Measurements from ENCODE around the gene SELENOO. TPM values are rescaled to one million over a fixed set of nuclear protein-coding genes. Genes with fewer than 3 reads are reported as not detected.

SELENOO gene
- total and polyA plus RNA-seq, 5 experiments from 2014 or later = 3.1 to 42.4 (median 8.8) TPM

- Mint-ChIP-seq H3K9me3 (no peaks in the 10 kb centered on the region), H3K4me1 (peaks cover 17 to 50% (median 30%) of the 10 kb centered on the region in 4 donors), H3K36me3 (peaks cover 4 to 51% (median 9%) of the 10 kb centered on the region in 3 donors), H3K27me3 (no peaks in the 10 kb centered on the region), H3K27ac (peak overlapping the region in 3 of 10 donors; percentile 25 to 66 (median 27)), H3K4me3 (no peak overlapping the region)
- POLR2A ChIA-PET = interaction anchor here (0.7 to 1.1 kb wide), 2 partner anchors 18 to 22 kb away, joined by 3 read pairs; no protein-coding TSS in a partner anchor
- ATAC-seq = no peak
- peak in 1 of 10 donors; percentile 55 for DNase-seq
These were observed 7.7 kb downstream of the SELENOO start for GRCh38 chr22:50208430-50208938.

GRCh38 chr22:50208939-50209892, 8.4 kb downstream of the SELENOO start:
- H3K4me3 Mint-ChIP-seq = peak overlapping the region in 2 of 10 donors; percentile 0 to 68
- DNase-seq (no peak), ATAC-seq (peak; percentile 37 to 45)
- POLR2A ChIA-PET = interaction anchor here (0.7 to 1.1 kb wide), 2 partner anchors 19 to 22 kb away, joined by 3 read pairs; no protein-coding TSS in a partner anchor
- no peaks in the 10 kb centered on the region for H3K27me3 Mint-ChIP-seq
- H3K27ac Mint-ChIP-seq = peak overlapping the region; percentile 30 to 97 (median 80)
- H3K9me3 Mint-ChIP-seq = no peaks in the 10 kb centered on the region
- peaks cover 17 to 44% (median 27%) of the 10 kb centered on the region in 4 donors for H3K4me1 Mint-ChIP-seq
- H3K36me3 Mint-ChIP-seq = peaks cover 4 to 50% (median 9%) of the 10 kb centered on the region in 3 donors

DNA sequence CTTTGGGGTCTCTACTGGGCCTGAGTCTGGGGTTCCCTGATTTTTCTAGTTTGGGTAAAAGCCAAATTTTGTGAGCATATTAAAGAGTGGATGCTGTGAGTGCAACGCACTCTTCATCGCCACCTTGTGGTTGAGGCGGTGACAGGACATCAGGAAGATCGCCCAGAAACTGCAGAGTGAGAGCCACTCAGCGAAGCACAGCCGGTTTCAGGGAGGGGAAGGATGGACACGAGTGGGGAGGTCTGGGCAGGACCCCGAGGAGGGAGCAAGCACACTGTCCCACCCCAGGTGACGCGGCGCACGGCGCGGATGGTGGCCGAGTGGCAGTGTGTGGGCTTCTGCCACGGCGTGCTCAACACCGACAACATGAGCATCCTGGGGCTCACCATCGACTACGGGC, 9.1 kb downstream of the SELENOO start:
- Mint-ChIP-seq H3K4me3 (peak overlapping the region in 2 of 10 donors; percentile 0 to 68), H3K9me3 (no peaks in the 10 kb centered on the region), H3K27me3 (no peaks in the 10 kb centered on the region), H3K27ac (peak overlapping the region; percentile 30 to 97 (median 80)), H3K4me1 (peaks cover 16 to 42% (median 24%) of the 10 kb centered on the region in 4 donors), H3K36me3 (peaks cover 4 to 54% (median 9%) of the 10 kb centered on the region in 3 donors)
- ATAC-seq (peak; percentile 77 to 84), DNase-seq (peak; percentile 47 to 81 (median 67))
- POLR2A ChIA-PET = no interaction called here

GRCh38 chr22:50210378-50211139, 9.7 kb downstream of the SELENOO start:
- ATAC-seq (no peak), DNase-seq (peak in 1 of 10 donors; percentile 64)
- Mint-ChIP-seq H3K4me1 (peaks cover 12 to 41% (median 22%) of the 10 kb centered on the region in 4 donors), H3K27ac (peak overlapping the region in 2 of 10 donors; percentile 79 to 97), H3K4me3 (no peak overlapping the region), H3K9me3 (no peaks in the 10 kb centered on the region), H3K36me3 (peaks cover 8 to 54% (median 9%) of the 10 kb centered on the region in 3 donors), H3K27me3 (no peaks in the 10 kb centered on the region)
- POLR2A ChIA-PET = interaction anchor here (1.0 to 1.2 kb wide), 2 partner anchors 12 to 24 kb away, joined by 3 read pairs; no protein-coding TSS in a partner anchor

DNA sequence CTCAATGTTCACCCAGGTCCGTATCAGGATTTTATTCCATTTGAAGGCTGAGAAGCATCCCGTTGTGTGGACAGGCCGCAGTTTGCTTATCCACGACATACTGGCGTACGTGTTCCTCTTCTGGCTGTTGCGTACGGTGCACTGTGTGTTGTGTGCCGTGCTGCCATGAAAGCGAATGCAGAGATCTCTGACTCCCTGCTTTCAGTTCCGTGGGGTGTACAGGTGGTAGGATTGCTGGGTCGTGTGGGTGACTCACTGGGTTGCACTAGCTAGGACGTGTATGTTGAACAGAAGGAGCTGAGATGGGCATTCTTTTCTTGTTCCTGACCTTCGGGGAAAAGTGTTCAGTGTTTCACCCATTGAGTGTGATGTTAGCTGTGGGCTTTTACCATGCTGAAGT, 10.3 kb downstream of the SELENOO start:
- H3K9me3 Mint-ChIP-seq = no peaks in the 10 kb centered on the region
- H3K36me3 Mint-ChIP-seq = peaks cover 9 to 60% (median 9%) of the 10 kb centered on the region in 3 donors
- POLR2A ChIA-PET = interaction anchor here (1.0 to 1.2 kb wide), 2 partner anchors 11 to 24 kb away, joined by 3 read pairs; no protein-coding TSS in a partner anchor
- DNase-seq (no peak), ATAC-seq (no peak)
- peaks cover 12 to 40% (median 22%) of the 10 kb centered on the region in 4 donors for H3K4me1 Mint-ChIP-seq
- peak overlapping the region in 4 of 10 donors; percentile 33 to 75 (median 62) for H3K27ac Mint-ChIP-seq
- no peaks in the 10 kb centered on the region for H3K27me3 Mint-ChIP-seq
- H3K4me3 Mint-ChIP-seq = no peak overlapping the region

- Mint-ChIP-seq H3K27ac (peak overlapping the region in 7 of 10 donors; percentile 47 to 73 (median 59)), H3K27me3 (no peaks in the 10 kb centered on the region), H3K36me3 (peaks cover 9 to 57% (median 12%) of the 10 kb centered on the region in 3 donors), H3K4me3 (no peak overlapping the region), H3K4me1 (peaks cover 8 to 35% (median 21%) of the 10 kb centered on the region in 4 donors), H3K9me3 (no peaks in the 10 kb centered on the region)
- POLR2A ChIA-PET = no interaction called here
- DNase-seq (no peak), ATAC-seq (no peak)
These were observed 12.5 kb downstream of the SELENOO start for GRCh38 chr22:50213263-50213662.

GRCh38 chr22:50215297-50216054, 14.7 kb downstream of the SELENOO start:
- DNase-seq (peak in 1 of 10 donors; percentile 57), ATAC-seq (no peak)
- Mint-ChIP-seq H3K27me3 (no peaks in the 10 kb centered on the region), H3K4me1 (peaks cover 4 to 28% (median 18%) of the 10 kb centered on the region in 4 donors), H3K9me3 (no peaks in the 10 kb centered on the region), H3K27ac (peak overlapping the region in 5 of 10 donors; percentile 26 to 92 (median 74)), H3K36me3 (peaks cover 5 to 49% (median 11%) of the 10 kb centered on the region in 3 donors), H3K4me3 (no peak overlapping the region)
- POLR2A ChIA-PET = interaction anchor here (1.3 kb wide), 1 partner anchor 29 kb away, joined by 3 read pairs; no protein-coding TSS in a partner anchor

DNA sequence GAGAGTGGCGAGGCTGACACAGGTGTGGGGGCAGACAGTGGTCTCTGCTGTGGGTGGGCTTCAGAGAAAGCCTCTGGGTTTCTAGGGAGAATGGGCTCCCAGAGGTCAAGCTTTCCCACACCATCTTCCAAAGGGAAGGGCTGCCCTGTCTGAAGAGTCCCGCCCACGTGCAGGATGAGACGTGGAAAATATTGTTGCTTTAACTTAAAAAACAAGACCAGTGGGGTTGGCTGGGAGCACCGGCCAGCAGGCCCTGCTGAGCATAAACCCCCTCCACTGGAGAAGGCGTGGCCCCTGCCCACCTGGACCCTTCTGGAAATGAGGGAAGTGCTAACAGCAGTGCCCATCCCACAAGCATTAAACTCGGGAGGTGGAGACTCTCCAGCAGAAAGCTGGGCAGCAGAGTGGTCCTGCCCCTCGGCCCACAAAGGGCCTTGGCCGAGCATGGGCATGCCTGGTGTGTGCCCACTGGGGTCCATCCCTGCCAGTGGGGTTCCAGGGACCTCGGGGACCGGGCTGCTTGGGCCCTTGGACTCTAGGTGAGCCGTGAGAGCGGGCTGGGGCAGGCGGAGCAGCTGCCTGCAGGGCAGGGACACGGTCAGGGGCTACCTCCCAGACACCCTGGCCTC, 15.4 kb downstream of the SELENOO start:
- H3K27me3 Mint-ChIP-seq = no peaks in the 10 kb centered on the region
- ATAC-seq (no peak), DNase-seq (no peak)
- H3K27ac Mint-ChIP-seq = no peak overlapping the region
- H3K36me3 Mint-ChIP-seq = peaks cover 5 to 49% (median 11%) of the 10 kb centered on the region in 3 donors
- H3K4me3 Mint-ChIP-seq = no peak overlapping the region
- peaks cover 4 to 27% (median 16%) of the 10 kb centered on the region in 4 donors for H3K4me1 Mint-ChIP-seq
- POLR2A ChIA-PET = interaction anchor here (1.3 kb wide), 1 partner anchor 28 kb away, joined by 3 read pairs; no protein-coding TSS in a partner anchor
- H3K9me3 Mint-ChIP-seq = no peaks in the 10 kb centered on the region

- peak in 1 of 2 donors; percentile 9 for ATAC-seq
- Mint-ChIP-seq H3K4me3 (no peak overlapping the region), H3K4me1 (peaks cover 4 to 27% (median 15%) of the 10 kb centered on the region in 4 donors), H3K27me3 (no peaks in the 10 kb centered on the region), H3K36me3 (peaks cover 5 to 49% (median 11%) of the 10 kb centered on the region in 3 donors), H3K9me3 (no peaks in the 10 kb centered on the region), H3K27ac (no peak overlapping the region)
- POLR2A ChIA-PET = interaction anchor here (1.3 to 1.4 kb wide), 2 partner anchors 27 kb away, joined by 3 to 6 read pairs; partner anchors contain the start of gene TUBGCP6
- DNase-seq = peak in 1 of 10 donors; percentile 58
These were observed 16.1 kb downstream of the SELENOO start for GRCh38 chr22:50216684-50217520.

DNA sequence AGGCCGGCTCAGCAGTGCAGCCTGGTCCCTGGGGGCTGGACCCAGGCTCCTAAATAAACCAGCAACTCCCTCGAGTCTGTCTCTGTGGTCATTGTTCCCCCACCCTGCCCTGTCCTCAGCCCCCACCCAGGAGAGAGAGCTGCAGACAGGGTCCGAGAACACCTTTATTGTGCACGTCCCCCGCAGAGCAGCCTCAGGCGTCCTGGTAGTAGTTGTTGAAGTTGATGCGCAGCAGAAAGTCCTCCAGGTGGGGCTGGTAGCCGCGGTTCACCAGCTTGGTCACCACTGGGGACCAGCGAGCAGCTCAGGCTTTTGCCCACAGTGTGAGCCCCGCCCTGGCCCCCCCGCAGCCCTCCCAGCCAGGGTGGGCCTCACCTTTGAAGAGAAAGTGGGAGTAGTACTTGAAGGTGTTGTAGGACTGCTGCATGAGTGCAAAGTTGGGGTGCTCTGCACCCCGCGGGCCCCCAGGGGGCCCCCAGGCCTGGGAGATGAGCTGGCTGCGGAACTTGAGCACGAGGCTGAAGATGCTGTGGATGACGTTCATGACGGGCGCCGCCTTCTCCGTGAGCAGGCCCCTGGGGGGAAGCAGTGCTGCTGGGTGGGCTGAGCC, 16.8 kb downstream of the SELENOO start:
- POLR2A ChIA-PET = interaction anchor here (1.1 to 1.4 kb wide), 2 partner anchors 25 to 27 kb away, joined by 4 to 6 read pairs; partner anchors contain the start of gene TUBGCP6

More for the DNA sequence above, 16.8 kb downstream of the SELENOO start:
- Mint-ChIP-seq H3K4me1 (peaks cover 4 to 23% (median 11%) of the 10 kb centered on the region in 4 donors), H3K27ac (no peak overlapping the region), H3K27me3 (no peaks in the 10 kb centered on the region), H3K36me3 (peaks cover 3 to 43% (median 11%) of the 10 kb centered on the region in 3 donors), H3K4me3 (no peak overlapping the region), H3K9me3 (no peaks in the 10 kb centered on the region)
- ATAC-seq (peak in 1 of 2 donors; percentile 6), DNase-seq (no peak)

All from naive thymus-derived CD8-positive, alpha-beta T cell (primary cell).